Parathyroid adenoma (tissue), 2 donors: Measurements from ENCODE around the gene SLC25A28.

Experiments used
- H2AFZ ChIP-seq: fragments of 300-600 bp; sonication (generic); one replicate; pipeline ENCODE4 v1.7.0; 2017; ENCODE audit warnings: antibody characterized with exemption, mild to moderate bottlenecking
- H3K27ac ChIP-seq: fragments of 300-600 bp; sonication (generic); one replicate; pipeline ENCODE4 v1.7.0; 2017
- H3K27me3 ChIP-seq: fragments of 300-600 bp; sonication (generic); one replicate; pipeline ENCODE4 v1.7.0; 2017; ENCODE audit warnings: low read length; ENCODE audit not compliant: control insufficient read depth, insufficient read depth
- H3K36me3 ChIP-seq: fragments of 300-600 bp; sonication (generic); one replicate; pipeline ENCODE4 v1.7.0; 2017; ENCODE audit warnings: low read length; ENCODE audit not compliant: control insufficient read depth, insufficient read depth
- H3K4me1 ChIP-seq: fragments of 300-600 bp; sonication (generic); one replicate; pipeline ENCODE4 v1.7.0; 2017; ENCODE audit warnings: control low read depth
- H3K4me2 ChIP-seq: fragments of 300-600 bp; sonication (generic); one replicate; pipeline ENCODE4 v1.7.0; 2017; ENCODE audit warnings: low read length
- H3K4me3 ChIP-seq: fragments of 300-600 bp; sonication (generic); one replicate; pipeline ENCODE4 v1.7.0; 2017; ENCODE audit warnings: low read depth, low read length
- H3K79me2 ChIP-seq: fragments of 300-600 bp; sonication (generic); one replicate; pipeline ENCODE4 v1.7.0; 2017; ENCODE audit warnings: control low read depth
- H3K9ac ChIP-seq: fragments of 300-600 bp; sonication (generic); one replicate; pipeline ENCODE4 v1.7.0; 2017; ENCODE audit warnings: mild to moderate bottlenecking
- H3K9me3 ChIP-seq: fragments of 300-600 bp; sonication (generic); one replicate; pipeline ENCODE4 v1.7.0; 2017; ENCODE audit warnings: low read length; ENCODE audit not compliant: control insufficient read depth
- TF ChIP-seq, protein P1 (sequence below): fragments of 300-600 bp; sonication (generic); IDR thresholded peaks from one replicate; pipeline ENCODE4 v1.7.0; 2017; ENCODE audit warnings: antibody characterized with exemption, mild to moderate bottlenecking
- donor health status: primary hyperparathyroidism.

SLC25A28 gene

DNA sequence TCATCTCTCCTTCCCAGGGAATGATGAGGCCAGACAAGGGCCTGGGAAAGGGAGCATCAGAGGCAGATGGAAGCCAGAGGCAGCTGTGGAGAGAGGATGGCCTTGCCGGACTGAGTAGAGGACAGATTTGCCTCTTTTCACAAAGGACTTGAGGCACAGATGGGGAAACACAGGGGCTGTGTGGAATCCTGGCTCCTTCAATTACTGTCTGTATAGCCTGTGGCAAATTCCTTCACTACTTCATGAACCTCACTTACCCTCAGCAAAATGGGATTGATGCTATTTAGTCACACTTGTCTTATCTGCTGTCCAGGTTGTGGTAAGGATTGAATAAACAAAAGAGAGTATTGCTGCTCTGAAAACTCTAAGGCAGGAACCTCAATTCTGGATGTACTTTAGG, 40.3 kb downstream of the SLC25A28 start:
- H3K79me2 ChIP-seq, result no peaks in the 10 kb centered on the region
- no peak overlapping the region for H3K4me2 ChIP-seq
- TF ChIP-seq, protein P1, sequence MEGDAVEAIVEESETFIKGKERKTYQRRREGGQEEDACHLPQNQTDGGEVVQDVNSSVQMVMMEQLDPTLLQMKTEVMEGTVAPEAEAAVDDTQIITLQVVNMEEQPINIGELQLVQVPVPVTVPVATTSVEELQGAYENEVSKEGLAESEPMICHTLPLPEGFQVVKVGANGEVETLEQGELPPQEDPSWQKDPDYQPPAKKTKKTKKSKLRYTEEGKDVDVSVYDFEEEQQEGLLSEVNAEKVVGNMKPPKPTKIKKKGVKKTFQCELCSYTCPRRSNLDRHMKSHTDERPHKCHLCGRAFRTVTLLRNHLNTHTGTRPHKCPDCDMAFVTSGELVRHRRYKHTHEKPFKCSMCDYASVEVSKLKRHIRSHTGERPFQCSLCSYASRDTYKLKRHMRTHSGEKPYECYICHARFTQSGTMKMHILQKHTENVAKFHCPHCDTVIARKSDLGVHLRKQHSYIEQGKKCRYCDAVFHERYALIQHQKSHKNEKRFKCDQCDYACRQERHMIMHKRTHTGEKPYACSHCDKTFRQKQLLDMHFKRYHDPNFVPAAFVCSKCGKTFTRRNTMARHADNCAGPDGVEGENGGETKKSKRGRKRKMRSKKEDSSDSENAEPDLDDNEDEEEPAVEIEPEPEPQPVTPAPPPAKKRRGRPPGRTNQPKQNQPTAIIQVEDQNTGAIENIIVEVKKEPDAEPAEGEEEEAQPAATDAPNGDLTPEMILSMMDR, result no peak
- no peaks in the 10 kb centered on the region for H3K36me3 ChIP-seq
- no peak overlapping the region for H3K9ac ChIP-seq
- no peak overlapping the region for H2AFZ ChIP-seq
- H3K9me3 ChIP-seq, result no peaks in the 10 kb centered on the region
- no peaks in the 10 kb centered on the region for H3K4me1 ChIP-seq
- no peak overlapping the region for H3K4me3 ChIP-seq
- no peaks in the 10 kb centered on the region for H3K27me3 ChIP-seq
- H3K27ac ChIP-seq, result no peak overlapping the region

DNA sequence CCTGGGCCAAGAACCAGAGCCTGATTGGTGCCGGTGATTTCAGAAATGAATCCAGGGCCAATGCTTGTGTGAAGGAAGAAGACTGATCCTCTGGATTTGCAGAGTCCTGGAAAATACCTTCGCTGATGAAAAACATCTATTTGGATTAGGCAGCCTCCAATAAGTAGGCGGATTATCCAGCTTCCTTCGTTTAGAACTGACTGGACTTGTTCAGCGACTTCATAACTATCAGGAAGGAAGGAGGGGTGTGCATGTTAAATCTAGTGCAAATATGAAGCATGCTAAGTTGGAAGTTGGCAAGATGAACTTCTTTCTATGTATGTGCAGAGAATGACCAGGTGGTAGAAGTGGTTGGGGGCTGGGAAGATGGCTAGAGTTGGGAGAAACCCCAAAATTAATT, 46.4 kb downstream of the SLC25A28 start:
- Histone ChIP-seq H3K79me2 (no peaks in the 10 kb centered on the region), H3K9me3 (no peaks in the 10 kb centered on the region), H3K9ac (no peak overlapping the region), H3K27me3 (no peaks in the 10 kb centered on the region), H3K4me3 (no peak overlapping the region), H3K36me3 (no peaks in the 10 kb centered on the region), H2AFZ (no peak overlapping the region), H3K27ac (no peak overlapping the region), H3K4me2 (no peak overlapping the region), H3K4me1 (no peaks in the 10 kb centered on the region)
- TF ChIP-seq, protein P1, result no peak

DNA sequence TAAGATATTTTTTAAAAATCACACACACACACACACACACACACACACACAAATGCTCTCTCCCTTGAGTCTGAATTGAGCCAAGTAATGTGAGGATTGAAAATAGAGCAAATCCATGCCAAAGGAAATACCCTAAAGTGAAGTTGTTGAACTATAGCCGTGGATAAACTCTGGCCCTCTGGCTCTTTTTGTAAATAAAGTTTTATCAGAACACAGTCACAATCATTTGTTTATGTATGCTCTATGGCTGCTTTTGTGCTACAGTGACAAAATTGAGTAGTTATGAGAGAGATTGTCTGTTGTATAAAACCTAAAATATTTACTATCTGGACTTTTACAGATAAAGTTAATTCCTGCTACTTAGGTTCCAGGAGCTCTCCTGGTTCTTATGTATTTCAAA, 48.4 kb downstream of the SLC25A28 start:
- H3K9me3 ChIP-seq, result no peaks in the 10 kb centered on the region
- H3K9ac ChIP-seq, result no peak overlapping the region
- no peaks in the 10 kb centered on the region for H3K4me1 ChIP-seq
- no peak overlapping the region for H3K27ac ChIP-seq
- H3K4me3 ChIP-seq, result no peak overlapping the region
- H3K4me2 ChIP-seq, result no peak overlapping the region
- no peaks in the 10 kb centered on the region for H3K27me3 ChIP-seq
- H3K79me2 ChIP-seq, result no peaks in the 10 kb centered on the region
- TF ChIP-seq, protein P1, result no peak
- H3K36me3 ChIP-seq, result no peaks in the 10 kb centered on the region
- no peak overlapping the region for H2AFZ ChIP-seq

DNA sequence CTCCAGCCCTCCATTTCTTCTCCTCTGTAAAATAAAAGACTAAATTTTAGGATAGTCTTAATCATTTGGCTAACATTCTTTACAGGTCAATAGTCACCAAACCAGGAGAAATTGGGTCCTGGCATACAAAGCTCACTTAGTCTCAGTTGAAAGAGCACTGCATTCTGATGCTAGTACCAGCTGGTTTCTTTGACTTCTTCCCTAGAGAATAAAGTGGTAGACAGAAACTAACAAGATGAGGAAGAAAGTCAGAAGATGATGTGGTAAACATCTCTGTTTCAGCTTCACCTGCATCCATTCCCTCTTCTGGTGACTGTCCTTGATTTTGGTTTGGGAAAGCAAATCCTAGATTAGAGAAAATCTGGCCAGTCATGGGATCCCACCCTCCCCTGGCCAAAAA, 50.3 kb downstream of the SLC25A28 start:
- H2AFZ ChIP-seq, result no peak overlapping the region
- H3K4me1 ChIP-seq, result no peaks in the 10 kb centered on the region
- H3K79me2 ChIP-seq, result no peaks in the 10 kb centered on the region
- no peaks in the 10 kb centered on the region for H3K27me3 ChIP-seq
- no peak overlapping the region for H3K9ac ChIP-seq
- H3K36me3 ChIP-seq, result no peaks in the 10 kb centered on the region
- H3K4me3 ChIP-seq, result no peak overlapping the region
- H3K4me2 ChIP-seq, result no peak overlapping the region
- no peak overlapping the region for H3K27ac ChIP-seq
- no peaks in the 10 kb centered on the region for H3K9me3 ChIP-seq
- TF ChIP-seq, protein P1, result no peak

DNA sequence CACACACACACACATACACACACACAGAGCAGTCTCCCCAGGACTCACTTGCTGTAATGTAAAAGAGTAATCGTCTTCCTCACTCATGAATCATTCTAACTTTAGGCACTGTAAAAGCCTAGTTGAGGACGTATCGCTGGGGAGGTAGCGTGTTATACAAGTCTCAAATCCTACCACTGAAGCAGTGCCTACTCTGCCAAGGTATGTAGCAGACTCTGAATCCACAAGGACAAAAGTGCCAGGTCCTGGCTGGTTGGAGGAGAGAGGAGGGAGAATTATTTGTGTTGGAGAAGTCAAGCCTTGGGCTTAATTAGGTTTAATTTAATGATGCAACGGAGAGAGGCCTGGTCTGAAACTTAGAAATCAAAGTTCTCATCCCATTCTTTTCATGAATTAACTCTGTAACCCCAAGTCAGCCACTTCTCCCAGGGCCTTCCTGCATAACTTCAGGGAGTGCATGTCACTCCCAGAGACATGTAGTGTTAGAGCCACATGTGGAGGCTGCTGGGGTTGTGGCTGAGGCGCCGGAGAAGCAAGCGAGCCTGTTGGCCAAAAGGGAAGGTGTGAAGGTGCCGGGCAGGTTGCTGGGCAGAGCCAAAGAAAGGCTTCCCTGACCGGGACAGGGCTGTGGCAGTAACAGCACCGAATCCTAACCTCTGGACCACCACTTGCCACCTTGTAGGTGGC, 50.8 kb downstream of the SLC25A28 start:
- no peak overlapping the region for H3K27ac ChIP-seq
- H3K4me1 ChIP-seq, result no peaks in the 10 kb centered on the region
- no peak overlapping the region for H3K4me3 ChIP-seq
- TF ChIP-seq, protein P1, result no peak
- no peaks in the 10 kb centered on the region for H3K9me3 ChIP-seq
- H3K36me3 ChIP-seq, result no peaks in the 10 kb centered on the region
- no peak overlapping the region for H3K4me2 ChIP-seq
- H3K27me3 ChIP-seq, result no peaks in the 10 kb centered on the region
- no peaks in the 10 kb centered on the region for H3K79me2 ChIP-seq
- H3K9ac ChIP-seq, result no peak overlapping the region
- H2AFZ ChIP-seq, result no peak overlapping the region
